ENCODE data around the gene ADCK1.

ADCK1 gene

DNA sequence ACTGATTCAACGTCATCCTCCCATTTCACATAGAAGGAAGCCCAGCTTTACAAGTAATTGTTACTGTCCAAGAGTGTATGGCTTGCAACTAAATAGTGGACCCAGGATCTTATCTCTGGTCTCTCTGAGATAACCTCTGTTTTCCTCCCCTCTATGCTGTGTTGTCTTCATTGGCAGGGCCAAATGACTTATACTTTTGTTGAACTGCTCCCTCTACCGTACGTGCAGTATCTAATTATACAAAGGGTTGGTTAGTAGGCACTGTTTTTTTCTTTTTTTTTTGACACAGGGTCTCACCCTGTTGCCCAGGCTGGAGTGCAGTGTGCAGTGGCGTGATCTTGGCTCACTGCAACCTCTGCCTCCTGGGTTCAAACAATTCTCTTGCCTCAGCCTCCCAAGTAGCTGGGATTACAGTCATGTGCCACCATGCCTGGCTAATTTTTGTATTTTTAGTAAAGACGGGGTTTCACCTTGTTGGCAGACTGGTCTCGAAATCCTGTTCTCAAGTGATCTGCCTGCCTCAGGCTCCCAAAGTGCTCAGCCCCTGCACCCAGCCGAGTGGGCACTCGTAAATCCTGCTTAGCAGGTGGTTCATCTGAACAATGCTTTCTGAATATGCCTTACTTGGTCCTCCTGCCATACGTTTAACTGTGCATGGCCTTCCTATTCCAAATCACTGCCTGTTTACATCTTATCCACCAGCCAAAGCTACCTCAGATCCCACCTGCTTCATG is 162.1 kb downstream of the ADCK1 start:
- no peak for ATAC-seq

DNA sequence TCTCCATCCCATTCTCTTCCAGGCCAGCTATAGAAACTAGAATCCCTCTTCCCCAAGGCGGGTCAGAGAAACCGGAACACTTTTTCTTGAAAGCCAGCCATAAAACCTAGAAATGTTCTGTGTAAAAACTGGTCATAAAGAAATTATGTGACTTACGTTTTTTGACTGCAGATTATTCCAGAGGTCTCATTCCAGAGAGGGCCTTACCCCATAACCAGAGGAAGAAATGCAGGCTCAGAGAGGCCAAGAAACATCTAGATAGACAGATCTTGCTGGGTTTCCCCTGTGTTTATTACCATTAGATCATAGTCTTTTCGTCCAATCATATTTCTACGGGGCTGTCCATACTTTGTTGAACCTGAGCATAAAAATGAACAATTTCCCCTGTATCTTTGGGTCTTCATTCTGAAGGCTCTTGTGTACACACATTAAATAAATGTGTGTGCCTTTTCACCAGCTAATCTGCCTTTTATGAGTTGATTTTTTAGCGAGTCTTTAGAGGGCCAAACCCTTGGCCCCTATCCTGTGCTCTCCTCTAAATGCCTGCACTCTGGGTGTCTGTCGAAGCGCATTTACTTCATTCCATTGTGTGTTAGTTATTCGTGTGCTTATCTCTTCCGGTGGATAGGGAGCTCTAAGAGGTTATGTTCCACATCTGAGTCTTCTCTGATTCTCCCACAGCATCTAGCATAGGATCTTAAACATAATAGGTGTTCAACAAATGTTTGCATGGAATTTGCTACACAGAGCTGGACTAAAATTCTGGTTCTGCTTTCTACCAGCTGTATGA is 163.0 kb downstream of the ADCK1 start:
- ATAC-seq = no peak

DNA sequence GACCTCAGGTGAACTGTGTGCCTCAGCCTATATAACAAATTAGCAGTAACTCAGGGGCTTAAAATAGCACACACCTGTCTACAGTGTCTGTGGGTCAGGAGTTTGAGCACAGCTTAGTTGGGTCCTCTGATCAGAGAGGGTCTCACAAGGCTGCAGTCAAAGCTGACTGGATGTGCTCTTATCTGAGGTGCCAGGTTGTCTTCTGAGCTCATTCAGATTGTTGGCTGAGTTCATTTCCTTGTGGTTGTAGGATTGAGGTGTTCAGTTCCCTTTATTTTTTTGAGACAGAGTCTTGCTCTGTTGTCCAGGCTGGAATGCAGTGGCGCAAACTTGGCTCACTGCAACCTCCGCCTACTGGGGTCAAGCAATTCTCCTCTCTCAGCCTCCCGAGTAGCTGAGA is 164.7 kb downstream of the ADCK1 start:
- no peak for ATAC-seq

DNA sequence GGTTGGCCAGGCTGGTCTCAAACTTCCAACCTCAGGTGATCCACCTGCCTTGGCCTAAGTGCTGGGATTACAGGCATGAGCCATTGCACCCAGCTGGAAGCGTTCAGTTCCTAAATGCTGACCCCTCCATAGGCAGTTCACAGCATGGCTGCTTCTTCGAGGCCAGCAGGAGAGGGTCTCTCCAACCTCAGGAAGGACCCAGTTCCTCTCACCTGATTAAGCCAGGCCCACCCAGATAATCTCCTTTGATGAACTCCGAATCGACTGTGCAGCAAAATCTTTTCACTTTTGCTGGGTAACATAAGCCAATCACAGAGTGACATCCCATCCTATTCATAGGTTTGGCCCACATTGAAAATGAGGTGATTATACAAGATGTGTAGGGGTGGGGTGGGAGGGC is 165.1 kb downstream of the ADCK1 start:
- no peak for ATAC-seq

DNA sequence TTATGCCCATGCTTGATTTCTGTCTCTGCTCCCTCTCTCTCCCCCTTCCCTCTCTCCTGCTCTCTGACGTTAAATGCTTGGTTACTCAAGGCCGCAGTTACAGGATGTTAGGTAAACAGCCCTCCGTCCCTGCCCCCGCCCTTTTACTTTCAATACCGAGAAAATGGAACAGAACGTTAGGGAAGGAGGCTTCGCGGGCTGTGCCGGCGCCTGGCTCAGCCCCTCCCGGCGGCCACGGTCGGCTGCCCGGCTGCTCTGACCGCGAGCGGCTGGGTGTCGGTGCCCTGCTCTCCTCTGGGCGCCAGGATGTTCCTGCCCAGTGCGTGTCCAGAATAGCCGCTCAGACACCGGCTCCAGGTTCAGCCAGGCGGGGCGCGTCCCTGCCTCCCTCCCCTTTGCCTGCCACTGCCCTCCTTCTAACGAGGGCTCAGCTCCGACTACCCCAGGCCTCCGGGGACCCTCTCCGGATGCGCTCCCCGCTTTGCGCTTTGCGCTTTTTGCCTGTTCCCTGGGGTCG is 166.1 kb downstream of the ADCK1 start:
- no peak for ATAC-seq

DNA sequence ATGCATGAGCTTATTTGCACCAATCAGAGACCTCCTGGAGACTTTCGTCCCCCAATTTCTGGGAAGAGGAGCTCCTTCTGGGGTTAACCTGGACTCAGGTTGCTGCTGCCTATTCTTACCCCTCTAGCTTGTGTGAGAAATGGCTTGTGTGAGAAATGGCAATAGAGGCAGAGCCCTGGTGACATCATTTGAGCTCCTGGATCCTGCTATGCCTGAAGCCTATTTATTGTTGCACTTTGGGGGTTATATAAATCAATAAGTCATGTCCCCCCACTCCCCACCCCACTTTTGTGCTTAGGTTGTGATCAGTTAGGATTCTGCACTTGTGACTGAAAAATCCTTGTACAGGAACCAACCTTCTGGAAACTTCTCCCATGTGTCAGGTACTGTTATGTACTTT is 167.2 kb downstream of the ADCK1 start:
- no peak for ATAC-seq

DNA sequence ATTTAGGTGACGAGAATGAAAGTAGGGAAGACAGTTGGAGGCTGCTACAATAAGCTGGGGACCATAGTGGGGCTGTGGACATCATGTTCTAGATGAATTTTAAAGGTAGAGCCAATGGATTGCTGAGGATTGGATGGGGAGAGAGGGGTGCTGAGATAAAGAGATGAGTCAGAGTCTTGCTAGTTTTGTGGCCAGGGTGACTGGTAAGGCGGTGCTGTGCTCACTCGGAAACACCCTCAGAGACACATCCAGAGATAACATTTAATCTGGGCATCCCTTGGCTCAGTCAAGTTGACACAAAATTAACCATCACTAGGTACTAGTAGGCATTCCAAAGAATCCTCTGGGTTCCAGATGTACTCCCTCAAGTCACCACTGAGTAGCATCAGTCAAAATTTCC is 170.7 kb downstream of the ADCK1 start:
- no peak for ATAC-seq

DNA sequence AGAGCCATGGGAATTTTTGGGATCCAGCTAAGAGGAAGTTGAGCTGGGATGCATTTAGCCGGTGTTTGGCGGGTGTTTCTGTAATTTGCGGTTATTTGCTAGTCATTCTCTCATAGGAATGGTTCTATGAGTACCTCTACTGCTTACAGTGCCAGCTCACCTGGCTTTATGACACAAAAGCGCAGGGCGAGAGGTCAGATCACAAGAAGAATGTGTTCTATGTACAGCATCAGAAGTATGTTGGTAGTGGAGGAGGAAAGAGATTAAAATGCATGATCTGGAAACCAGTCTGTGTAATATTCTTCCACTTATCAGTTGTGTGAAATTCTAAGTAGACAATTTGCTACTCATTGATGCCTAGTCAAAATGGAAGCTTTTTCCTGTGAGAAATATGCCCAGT is 173.3 kb downstream of the ADCK1 start:
- ATAC-seq = no peak

DNA sequence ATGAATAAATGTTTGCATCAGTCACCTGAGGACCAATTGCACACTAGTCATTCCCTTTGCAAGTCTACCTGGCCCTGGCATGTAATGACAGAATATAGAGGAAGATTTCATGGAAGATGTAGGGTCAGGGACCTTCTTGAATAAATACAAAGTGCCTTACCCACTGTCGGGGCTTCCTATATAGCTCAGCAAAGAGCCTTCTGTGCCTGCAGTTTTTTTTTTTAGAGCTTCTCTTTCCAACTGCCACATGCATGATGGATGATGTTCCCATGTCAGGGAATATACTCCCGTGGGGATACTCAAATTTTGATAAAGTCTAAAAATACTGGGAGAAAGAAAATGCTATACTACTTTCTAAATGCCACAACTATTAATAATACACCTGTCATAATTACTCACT is 176.7 kb downstream of the ADCK1 start:
- no peak for ATAC-seq

DNA sequence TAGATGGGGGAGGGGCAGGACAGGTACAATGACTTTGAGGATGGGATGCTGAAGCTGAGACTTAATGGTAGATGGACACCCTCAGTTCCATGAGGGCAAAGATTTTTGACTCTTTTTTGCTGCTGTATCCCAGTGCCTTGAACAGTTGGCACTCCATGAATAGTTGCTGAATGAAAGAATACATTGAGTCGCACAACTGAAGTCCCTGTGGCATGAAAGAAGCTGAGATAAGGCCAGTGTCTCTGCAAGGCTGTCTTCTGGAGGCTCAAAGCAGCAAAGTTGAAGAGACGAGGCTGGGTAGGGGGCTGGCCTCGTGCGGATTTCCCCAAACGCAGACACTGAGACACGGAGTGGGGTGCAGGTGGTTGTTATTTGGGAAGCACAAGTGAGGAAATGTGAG is 179.3 kb downstream of the ADCK1 start:
- no peak for ATAC-seq

DNA sequence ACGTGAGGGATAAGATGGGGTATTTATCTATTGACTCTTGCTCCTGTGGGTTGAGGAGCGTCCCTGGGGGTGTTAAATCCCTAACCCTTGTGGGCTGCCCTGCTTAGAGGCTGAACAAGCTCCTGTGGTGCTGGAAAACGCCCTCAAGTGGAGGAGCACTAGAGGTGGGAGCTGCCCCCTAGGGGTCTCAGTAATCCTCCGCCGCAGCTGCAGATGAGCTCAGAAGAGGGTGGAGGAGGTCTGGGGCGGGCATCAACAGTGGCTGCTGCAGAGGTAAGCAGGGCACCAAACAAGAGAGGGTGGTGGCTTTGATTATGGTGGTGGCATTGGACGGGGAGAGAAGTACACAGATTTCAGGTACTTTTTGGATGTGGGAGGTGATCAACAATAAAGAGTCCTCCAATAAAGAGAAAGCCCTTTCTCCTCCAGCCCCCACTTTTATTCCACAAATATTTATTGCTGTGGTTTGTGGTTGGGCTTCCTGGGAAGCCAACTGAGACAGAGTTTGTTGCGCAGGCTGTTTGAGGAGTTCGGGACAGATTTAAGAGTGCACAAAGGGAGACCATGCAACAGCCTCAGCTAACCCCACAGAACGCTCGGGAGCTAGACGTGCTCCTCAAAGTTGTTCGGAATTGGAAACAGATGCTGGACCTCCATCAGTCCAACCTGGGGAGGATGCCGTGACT is 179.9 kb downstream of the ADCK1 start:
- no peak for ATAC-seq

DNA sequence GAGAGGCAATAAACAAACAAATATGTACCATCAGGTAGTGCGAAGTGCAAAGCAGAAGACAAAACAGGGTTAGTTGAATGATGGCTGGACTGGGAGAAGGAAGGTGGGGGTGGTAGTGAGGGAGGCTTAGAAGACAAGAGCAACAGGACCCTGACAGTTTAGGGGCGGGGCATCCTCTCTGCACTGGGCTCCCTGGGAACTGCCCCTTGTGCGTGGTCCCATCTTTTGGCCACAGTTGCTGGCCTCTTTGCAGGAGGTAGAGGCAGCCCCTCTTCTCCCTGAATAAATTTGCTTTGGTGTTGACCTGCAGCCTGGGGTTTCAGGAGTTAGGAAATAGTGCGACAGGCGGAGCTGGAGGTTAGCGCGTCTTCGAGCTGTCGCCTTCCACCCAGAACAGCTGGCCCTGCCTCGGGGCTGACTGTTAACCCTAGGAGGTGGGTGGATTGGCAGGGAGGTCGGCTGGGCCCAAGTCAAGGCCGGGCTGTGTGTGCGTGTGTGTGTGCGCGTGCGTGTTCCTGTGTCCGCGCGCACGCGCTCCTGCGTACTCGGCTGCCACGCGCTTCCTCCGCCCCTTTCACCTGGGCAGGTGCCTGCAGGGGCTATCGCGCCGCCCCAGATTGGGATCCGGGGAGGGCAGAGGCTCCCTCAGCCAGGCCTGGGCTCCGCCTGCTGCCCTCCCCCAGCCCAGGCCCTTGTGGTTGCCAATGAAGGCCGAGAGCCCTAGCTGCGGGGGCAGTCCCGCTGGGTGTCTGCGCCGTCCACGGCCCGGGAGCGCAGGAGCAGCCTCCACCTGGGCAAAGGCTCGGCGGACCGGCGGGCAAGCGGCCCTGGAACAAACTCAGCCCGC is 180.8 kb downstream of the ADCK1 start:
- ATAC-seq = no peak
